Ectodermal cell (in vitro differentiated cells): ENCODE results near the gene DLX5.

Experiments
- H3K27ac ChIP-seq: 2 replicates; pipeline ENCODE4 v1.7.0; 2013; ENCODE audit warnings: mild to moderate bottlenecking, low read depth, low read length; ENCODE audit not compliant: insufficient read depth, poor library complexity, severe bottlenecking
- H3K27me3 ChIP-seq: 2 replicates; pipeline ENCODE4 v1.7.0; 2013; ENCODE audit warnings: mild to moderate bottlenecking, low read length; ENCODE audit not compliant: insufficient read depth, control insufficient read depth, poor library complexity, severe bottlenecking
- H3K36me3 ChIP-seq: one replicate; pipeline ENCODE4 v1.7.0; 2013; ENCODE audit warnings: low read length; ENCODE audit not compliant: control insufficient read depth, insufficient read depth
- H3K4me1 ChIP-seq: one replicate; pipeline ENCODE4 v1.7.0; 2013; ENCODE audit warnings: low read length; ENCODE audit not compliant: control insufficient read depth, insufficient read depth
- H3K4me3 ChIP-seq: 2 replicates; pipeline ENCODE4 v1.7.0; 2013; ENCODE audit warnings: low read depth, low read length, control low read depth; ENCODE audit not compliant: insufficient read depth
- H3K9me3 ChIP-seq: 2 replicates; pipeline ENCODE4 v1.7.0; 2013; ENCODE audit warnings: mild to moderate bottlenecking, low read length, moderate library complexity; ENCODE audit not compliant: control insufficient read depth
- WGBS, 2 experiments: methylation state at CpG; one replicate each; pipeline ENCODE4 v1.1.7; 2013; ENCODE audit warnings: missing lambda C conversion rate in 2 of 2; 5-methylcytosine and 5-hydroxymethylcytosine counted together

DLX5 gene

GRCh38 chr7:96986901-96987300, 37.7 kb downstream of the DLX5 start:
- Histone ChIP-seq H3K4me1 (peaks cover 6% of the 10 kb centered on the region), H3K27me3 (peaks cover 58% of the 10 kb centered on the region), H3K4me3 (no peak overlapping the region), H3K27ac (no peak overlapping the region), H3K9me3 (no peaks in the 10 kb centered on the region), H3K36me3 (no peaks in the 10 kb centered on the region)
- 58 to 71% methylated on average over 1 of the region's 1 CpG for WGBS, 2 experiments

GRCh38 chr7:96985992-96986391, 38.6 kb downstream of the DLX5 start:
- H3K27ac ChIP-seq = no peak overlapping the region
- H3K4me3 ChIP-seq = no peak overlapping the region
- 56% methylated on average over 1 of the region's 1 CpG; no CpG with 5 or more reads in 1 of the 2 experiments for WGBS, 2 experiments
- H3K4me1 ChIP-seq = peaks cover 6% of the 10 kb centered on the region
- no peaks in the 10 kb centered on the region for H3K36me3 ChIP-seq
- H3K9me3 ChIP-seq = no peaks in the 10 kb centered on the region
- peaks cover 48% of the 10 kb centered on the region for H3K27me3 ChIP-seq

- no peak overlapping the region for H3K27ac ChIP-seq
- H3K36me3 ChIP-seq = no peaks in the 10 kb centered on the region
- no peaks in the 10 kb centered on the region for H3K9me3 ChIP-seq
- WGBS, 2 experiments = 94 to 96% methylated on average over 1 of the region's 1 CpG
- no peak overlapping the region for H3K4me3 ChIP-seq
- peaks cover 14% of the 10 kb centered on the region for H3K27me3 ChIP-seq
- H3K4me1 ChIP-seq = no peaks in the 10 kb centered on the region
These were observed 42.0 kb downstream of the DLX5 start for GRCh38 chr7:96982586-96982985.

GRCh38 chr7:96979551-96980276, 44.9 kb downstream of the DLX5 start:
- WGBS, 2 experiments = 93 to 94% methylated on average over 2 of the region's 2 CpGs

GRCh38 chr7:96977445-96977844, 47.2 kb downstream of the DLX5 start:
- Histone ChIP-seq H3K9me3 (no peaks in the 10 kb centered on the region), H3K27me3 (no peaks in the 10 kb centered on the region), H3K36me3 (no peaks in the 10 kb centered on the region), H3K4me3 (no peak overlapping the region), H3K4me1 (no peaks in the 10 kb centered on the region), H3K27ac (no peak overlapping the region)

More at GRCh38 chr7:96979551-96980276, 44.9 kb downstream of the DLX5 start:
- Histone ChIP-seq H3K27me3 (no peaks in the 10 kb centered on the region), H3K27ac (no peak overlapping the region), H3K4me3 (no peak overlapping the region), H3K36me3 (no peaks in the 10 kb centered on the region), H3K4me1 (no peaks in the 10 kb centered on the region), H3K9me3 (no peaks in the 10 kb centered on the region)

- Histone ChIP-seq H3K4me1 (no peaks in the 10 kb centered on the region), H3K4me3 (no peak overlapping the region), H3K36me3 (no peaks in the 10 kb centered on the region), H3K9me3 (no peaks in the 10 kb centered on the region), H3K27me3 (no peaks in the 10 kb centered on the region), H3K27ac (no peak overlapping the region)
- 80% methylated on average over 2 of the region's 2 CpGs for WGBS, 2 experiments
These were observed 48.5 kb downstream of the DLX5 start for GRCh38 chr7:96976106-96976505.

GRCh38 chr7:96973986-96974385, 50.6 kb downstream of the DLX5 start:
- no peaks in the 10 kb centered on the region for H3K27me3 ChIP-seq
- H3K4me3 ChIP-seq = no peak overlapping the region
- 82 to 89% methylated on average over 2 of the region's 2 CpGs for WGBS, 2 experiments
- no peaks in the 10 kb centered on the region for H3K36me3 ChIP-seq
- H3K9me3 ChIP-seq = no peaks in the 10 kb centered on the region
- no peaks in the 10 kb centered on the region for H3K4me1 ChIP-seq
- H3K27ac ChIP-seq = no peak overlapping the region

- H3K4me3 ChIP-seq = no peak overlapping the region
- no peaks in the 10 kb centered on the region for H3K36me3 ChIP-seq
- no peaks in the 10 kb centered on the region for H3K9me3 ChIP-seq
- no peaks in the 10 kb centered on the region for H3K4me1 ChIP-seq
- H3K27me3 ChIP-seq = no peaks in the 10 kb centered on the region
- H3K27ac ChIP-seq = no peak overlapping the region
These were observed 53.9 kb downstream of the DLX5 start for GRCh38 chr7:96970739-96971138.
